22Rv1 (cell line): ENCODE measurements around the gene CST6.

Source experiments
- CTCF ChIP-seq: fragments of 450-650 bp; IDR thresholded peaks from 2 replicates; pipeline ENCODE4 v1.5.1; 2017; ENCODE audit warnings: mild to moderate bottlenecking
- ZFX ChIP-seq: fragments of 450-650 bp; IDR thresholded peaks from 2 replicates; pipeline ENCODE4 v1.6.1; 2017; ENCODE audit warnings: antibody characterized with exemption, borderline replicate concordance

- TF ChIP-seq CTCF (no peak), ZFX (no peak)
Measured at GRCh38 chr11:66051766-66052663, 40.2 kb downstream of the CST6 start, which contains the start of gene SF3B2.
